Measurements from ENCODE around the gene RRAGD.

- TF ChIP-seq FOSL2 (IDR thresholded peaks at IDR 0.05; ENCODE audit: borderline replicate concordance, low read depth), result no peak
- TF ChIP-seq CTCF (IDR thresholded peaks at IDR 0.05), result peak; percentile 89
- peak in 1 of 2 experiments; percentile 31; a peak in 1 of 4 replicates for TF ChIP-seq EP300 (IDR thresholded peaks at IDR 0.05; ENCODE audit: borderline replicate concordance in 1 of 2, low read depth in 1 of 2, low read length in 1 of 2)
- peak; percentile 73 for TF ChIP-seq SMC3 (IDR thresholded peaks at IDR 0.05; ENCODE audit: low read depth, low read length)
- no peak for TF ChIP-seq MEF2A (IDR thresholded peaks at IDR 0.05; ENCODE audit: borderline replicate concordance, low read depth)
- TF ChIP-seq POLR2AphosphoS5 (IDR thresholded peaks at IDR 0.05; ENCODE audit: low read depth, low read length), result no peak
These were observed 40.1 kb downstream of the RRAGD start for GRCh38 chr6:89371849-89372505.
